IMR-90 (cell line): ENCODE data around the gene YEATS4. TPM values are rescaled to one million over a fixed set of nuclear protein-coding genes. Genes with fewer than 3 reads are reported as not detected.

Source experiments
- ATAC-seq: fragments of 200-7000 bp; cut with Tn5 transposase; 2 replicates; pipeline ENCODE4 v1.9.1; 2020; ENCODE audit warnings: low read depth, mild to moderate bottlenecking, moderate library complexity
- BruUV-seq: library from RNA; stranded (reverse); fragments of 400-500 nt; replicated peaks from 2 replicates; lab custom pipeline; 2021; lab: Mats Ljungman, UMichigan
- CTCF ChIA-PET: fragments of 300-600 bp; formaldehyde crosslinking; extraction: SDS; loops from one replicate; lab custom pipeline; 2021; ENCODE audit warnings: antibody characterized with exemption; lab: Yijun Ruan, JAX
- POLR2A ChIA-PET: fragments of 300-600 bp; sonication (Branson Sonifier 250); formaldehyde crosslinking; loops from one replicate; lab custom pipeline; 2022; ENCODE audit warnings: antibody characterized with exemption; ENCODE audit not compliant: unreplicated experiment; lab: Charles Lee
- DNase-seq: peaks from one replicate; pipeline ENCODE4 v3.0.0; 2013
- H2AFZ ChIP-seq: replicated peaks from 2 replicates; pipeline ENCODE3; 2013; ENCODE audit warnings: low read length, mild to moderate bottlenecking; ENCODE audit not compliant: poor library complexity
- H2AK5ac ChIP-seq: 2 replicates; pipeline ENCODE4 v1.6.1; 2013; ENCODE audit warnings: low read depth, low read length, inconsistent platforms
- H2AK9ac ChIP-seq: replicated peaks from 2 replicates; pipeline ENCODE3; 2013; ENCODE audit warnings: mild to moderate bottlenecking, low read depth, low read length, moderate library complexity; ENCODE audit not compliant: poor library complexity
- H2BK120ac ChIP-seq: 2 replicates; pipeline ENCODE4 v1.6.1; 2013; ENCODE audit warnings: low read depth, low read length, inconsistent platforms
- H2BK15ac ChIP-seq: 3 replicates; pipeline ENCODE4 v1.6.1; 2013; ENCODE audit warnings: low read depth, low read length, inconsistent platforms
- H2BK20ac ChIP-seq: 2 replicates; pipeline ENCODE4 v1.6.1; 2013; ENCODE audit warnings: low read depth, mild to moderate bottlenecking, inconsistent platforms, low read length, moderate library complexity
- H2BK5ac ChIP-seq: 2 replicates; pipeline ENCODE4 v1.6.1; 2013; ENCODE audit warnings: mild to moderate bottlenecking, low read depth, low read length, inconsistent platforms; ENCODE audit not compliant: poor library complexity, severe bottlenecking
- H3K14ac ChIP-seq: replicated peaks from 2 replicates; pipeline ENCODE4 v1.6.1; 2013; ENCODE audit warnings: low read depth, low read length, inconsistent platforms
- H3K18ac ChIP-seq: 2 replicates; pipeline ENCODE4 v1.6.1; 2013; ENCODE audit warnings: low read depth, low read length, control low read depth
- H3K23ac ChIP-seq: 2 replicates; pipeline ENCODE4 v1.6.1; 2013; ENCODE audit warnings: low read depth, low read length, inconsistent platforms
- H3K27ac ChIP-seq: 2 replicates; pipeline ENCODE4 v1.5.1; 2013; ENCODE audit warnings: mild to moderate bottlenecking, control low read depth, low read length; ENCODE audit not compliant: insufficient read depth
- H3K27me3 ChIP-seq: 2 replicates; pipeline ENCODE4 v1.6.1; 2013; ENCODE audit warnings: low read length; ENCODE audit not compliant: control insufficient read depth, insufficient read depth
- H3K36me3 ChIP-seq: 2 replicates; pipeline ENCODE4 v1.6.1; 2013; ENCODE audit warnings: low read length, mixed read lengths; ENCODE audit not compliant: control insufficient read depth, insufficient read depth
- H3K4ac ChIP-seq: 2 replicates; pipeline ENCODE4 v1.6.1; 2013; ENCODE audit warnings: low read depth, low read length, inconsistent platforms
- H3K4me1 ChIP-seq: 2 replicates; pipeline ENCODE4 v1.6.1; 2013; ENCODE audit warnings: low read length, mixed read lengths; ENCODE audit not compliant: control insufficient read depth, insufficient read depth
- H3K4me2 ChIP-seq: 2 replicates; pipeline ENCODE4 v1.6.1; 2013; ENCODE audit warnings: low read depth, mild to moderate bottlenecking, control low read depth, low read length, moderate library complexity
- H3K4me3 ChIP-seq: 2 replicates; pipeline ENCODE4 v1.5.1; 2013; ENCODE audit warnings: low read depth, mild to moderate bottlenecking, control low read depth, low read length, moderate library complexity; ENCODE audit not compliant: insufficient read depth
- H3K56ac ChIP-seq: 2 replicates; pipeline ENCODE4 v1.6.1; 2013; ENCODE audit warnings: low read length, inconsistent platforms; ENCODE audit not compliant: insufficient read depth; ENCODE audit errors: extremely low read depth
- H3K79me1 ChIP-seq, 2 experiments: 2 replicates each; pipeline ENCODE4 v1.6.1; 2013; ENCODE audit warnings: low read length in 2 of 2, inconsistent platforms in 1 of 2, low read depth in 1 of 2
- H3K9ac ChIP-seq: 2 replicates; pipeline ENCODE4 v1.6.1; 2013; ENCODE audit warnings: low read depth, low read length, control low read depth
- H3K9me1 ChIP-seq: 2 replicates; pipeline ENCODE4 v1.6.1; 2013; ENCODE audit warnings: low read length, inconsistent platforms; ENCODE audit not compliant: insufficient read depth
- H3K9me3 ChIP-seq: 2 replicates; pipeline ENCODE4 v1.6.1; 2013; ENCODE audit warnings: low read length; ENCODE audit not compliant: control insufficient read depth, insufficient read depth
- H4K20me1 ChIP-seq: 2 replicates; pipeline ENCODE4 v1.6.1; 2013; ENCODE audit warnings: low read length, inconsistent platforms; ENCODE audit not compliant: insufficient read depth
- H4K5ac ChIP-seq: 2 replicates; pipeline ENCODE4 v1.6.1; 2013; ENCODE audit warnings: mild to moderate bottlenecking, low read depth, low read length, control low read depth
- H4K8ac ChIP-seq, 2 experiments: 2 replicates each; pipeline ENCODE4 v1.6.1; 2013; ENCODE audit warnings: low read depth in 2 of 2, low read length in 2 of 2, control low read depth in 1 of 2, inconsistent platforms in 1 of 2
- H4K91ac ChIP-seq: 2 replicates; pipeline ENCODE4 v1.6.1; 2013; ENCODE audit warnings: low read depth, low read length, inconsistent platforms; ENCODE audit not compliant: insufficient read depth
- BHLHE40 ChIP-seq: fragments of 150-350 bp; IDR thresholded peaks from 2 replicates; pipeline ENCODE4 v1.6.1; 2016; ENCODE audit warnings: mild to moderate bottlenecking, low read depth, low read length
- CHD1 ChIP-seq: IDR thresholded peaks from 2 replicates; pipeline ENCODE4 v1.6.1; 2012; ENCODE audit warnings: low read depth, low read length, improper control_type of control experiment
- ELK1 ChIP-seq: fragments of 150-350 bp; IDR thresholded peaks from 2 replicates; pipeline ENCODE4 v1.6.1; 2016; ENCODE audit warnings: low read depth, mild to moderate bottlenecking, low read length, moderate library complexity, borderline replicate concordance
- MAFK ChIP-seq: IDR thresholded peaks from 2 replicates; pipeline ENCODE4 v1.6.1; 2012; ENCODE audit warnings: low read depth, low read length, improper control_type of control experiment
- MAZ ChIP-seq: IDR thresholded peaks from 2 replicates; pipeline ENCODE4 v1.6.1; 2012; ENCODE audit warnings: low read depth, mild to moderate bottlenecking, low read length, improper control_type of control experiment, moderate library complexity, borderline replicate concordance
- POLR2A ChIP-seq: IDR thresholded peaks from 2 replicates; pipeline ENCODE4 v1.6.1; 2012; ENCODE audit warnings: mild to moderate bottlenecking, low read depth, low read length
- RCOR1 ChIP-seq: IDR thresholded peaks from 2 replicates; pipeline ENCODE4 v1.6.1; 2012; ENCODE audit warnings: mild to moderate bottlenecking, low read length, improper control_type of control experiment; ENCODE audit not compliant: insufficient replicate concordance
- RFX5 ChIP-seq: IDR thresholded peaks from 2 replicates; pipeline ENCODE4 v1.8.0; 2012; ENCODE audit warnings: low read depth, mild to moderate bottlenecking, low read length, moderate library complexity
- WGBS, 2 experiments: methylation state at CpG; one replicate each; pipeline versions ENCODE4 v1.1.5 to v1.1.7; 2013; ENCODE audit warnings: missing lambda C conversion rate in 2 of 2; ENCODE audit not compliant: insufficient read length in 1 of 2; ENCODE audit errors: extremely low coverage in 2 of 2; 5-methylcytosine and 5-hydroxymethylcytosine counted together
- dilution Hi-C: fragments of 300-500 bp; cut with HindIII; formaldehyde crosslinking; loops from one replicate; pipeline ENCODE4 v1.14.3; 2018; ENCODE audit warnings: low sequenced_read_pairs; ENCODE audit not compliant: unreplicated experiment
- in situ Hi-C: fragments of 300-500 bp; cut with MboI; formaldehyde crosslinking; loops from 3 replicates; pipeline ENCODE4 v1.14.3; 2019; ENCODE audit warnings: low sequenced_read_pairs, inconsistent platforms, mixed read lengths
- intact Hi-C: fragments of 100-400 bp; cut with micrococcal nuclease; formaldehyde crosslinking; loops from 2 replicates; pipeline ENCODE4 v1.10.0; 2022
- polyA plus RNA-seq, 3 experiments: library from polyadenylated mRNA; depleted of rRNA; stranded (reverse); fragments of >200 nt; gene quantifications; 2 replicates each; pipeline ENCODE4 v1.2.3, GENCODE V29; 2012; ENCODE audit warnings: low replicate concordance in 1 of 3
- total RNA-seq: library from RNA; depleted of rRNA; stranded (reverse); fragments of >200 nt; gene quantifications from 2 replicates; pipeline ENCODE4 v1.2.3, GENCODE V29; 2012

Gene YEATS4
- total and polyA plus RNA-seq, 2 of the 4 experiments (the other 2 are of a cell fraction): 6.9 to 15.1 TPM

DNA sequence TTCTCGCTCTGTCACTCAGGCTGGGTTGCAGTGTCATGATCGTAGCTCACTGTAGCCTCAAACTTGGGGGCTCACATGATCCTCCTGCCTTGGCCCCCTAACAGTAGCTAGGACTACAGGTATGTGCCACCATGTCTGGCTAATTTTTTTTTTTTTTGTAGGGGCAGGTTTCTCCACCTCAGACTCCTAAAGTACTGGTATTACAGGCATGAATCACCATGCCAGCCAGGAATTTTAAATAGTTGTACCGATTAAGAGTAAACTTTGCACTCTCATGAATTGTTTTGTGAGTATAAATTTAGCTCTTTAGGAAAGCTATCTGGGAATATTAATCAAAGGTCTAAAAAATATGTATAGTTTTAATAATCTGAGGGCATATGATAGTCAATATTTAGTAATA, 25.5 kb downstream of the YEATS4 start:
- Histone ChIP-seq H3K23ac (no peak overlapping the region), H4K20me1 (no peaks in the 10 kb centered on the region), H3K4me1 (no peaks in the 10 kb centered on the region; the same call in 1 of the 2 replicates), H3K9me3 (no peaks in the 10 kb centered on the region), H3K4ac (no peak overlapping the region), H2AFZ (no peak overlapping the region), H2BK120ac (no peak overlapping the region), H2AK5ac (no peak overlapping the region), H3K18ac (no peak overlapping the region), H2BK20ac (no peak overlapping the region), H3K27ac (no peak overlapping the region), H3K9ac (no peak overlapping the region), H2BK15ac (no peak overlapping the region), H4K8ac (no peak overlapping the region), H3K4me3 (no peak overlapping the region), H4K5ac (no peak overlapping the region), H3K14ac (no peak overlapping the region), H3K56ac (no peak overlapping the region), H2AK9ac (no peak overlapping the region), H4K91ac (no peak overlapping the region), H3K4me2 (no peak overlapping the region), H3K9me1 (0 out of 2 replicates have a peak, but pooled peaks cover 3% of the 10 kb centered on the region), H2BK5ac (no peak overlapping the region), H3K36me3 (no peaks in the 10 kb centered on the region), H3K27me3 (no peaks in the 10 kb centered on the region), H3K79me1 (peaks cover 0 to 5% of the 10 kb centered on the region in 2 experiments; a peak in 2 of 4 replicates)
- no TSS peak for BruUV-seq
- intact Hi-C loops (loop anchor here (5.0 kb wide), 1 partner anchor 202 kb away; the partner anchor contains the start of gene CCT2), in situ Hi-C loops (loop anchor here (5.0 kb wide), 1 partner anchor 187 kb away; no protein-coding TSS in a partner anchor), dilution Hi-C loops (no loop called here)
- POLR2A ChIA-PET: no interaction called here
- ATAC-seq (no peak), DNase-seq (no peak)
- CTCF ChIA-PET: interaction anchor here (0.7 to 1.2 kb wide), 3 partner anchors 27 to 160 kb away, joined by 3 to 4 read pairs (median 3); no protein-coding TSS in a partner anchor
- WGBS, 2 experiments: no CpG with 5 or more reads among the region's 3 CpGs
- TF ChIP-seq CHD1: no peak
- no peak for TF ChIP-seq ELK1
- no peak for TF ChIP-seq RCOR1
- TF ChIP-seq POLR2A: no peak
- TF ChIP-seq BHLHE40: no peak
- no peak for TF ChIP-seq MAZ
- TF ChIP-seq RFX5: no peak
- TF ChIP-seq MAFK: no peak
